Caco-2 (cell line): ENCODE results near the gene SRI. TPM values are rescaled to one million over a fixed set of nuclear protein-coding genes. Genes with fewer than 3 reads are reported as not detected.

Experiments
- BruUV-seq: library from RNA; stranded (reverse); fragments of 400-500 nt; replicated peaks from 2 replicates; lab custom pipeline; 2021; lab: Mats Ljungman, UMichigan
- CTCF ChIA-PET: fragments of 300-600 bp; sonication (Branson Sonifier 250); formaldehyde crosslinking; loops from one replicate; lab custom pipeline; 2022; ENCODE audit warnings: antibody characterized with exemption; lab: Charles Lee
- POLR2A ChIA-PET: fragments of 300-600 bp; sonication (Branson Sonifier 250); formaldehyde crosslinking; loops from one replicate; lab custom pipeline; 2022; ENCODE audit warnings: antibody characterized with exemption; lab: Charles Lee
- DNase-seq, 2 experiments: peaks; one replicate each; pipeline versions ENCODE4 v3.0.0 to v3.0.0-alpha.2; 2020 to 2022
- H3K27me3 ChIP-seq: replicated peaks from 2 replicates; pipeline ENCODE4 v1.6.0; 2011; ENCODE audit warnings: low read length; ENCODE audit not compliant: control insufficient read depth, insufficient read depth
- H3K36me3 ChIP-seq: 2 replicates; pipeline ENCODE4 v1.5.1; 2011; ENCODE audit warnings: low read length; ENCODE audit not compliant: control insufficient read depth, insufficient read depth
- H3K4me1 ChIP-seq: fragments of 250-450 bp; sonication (Bioruptor Pico); 2 replicates; pipeline ENCODE4 v1.5.1; 2020; ENCODE audit warnings: mild to moderate bottlenecking
- H3K4me3 ChIP-seq: 2 replicates; pipeline ENCODE4 v1.5.1; 2011; ENCODE audit warnings: low read depth, mild to moderate bottlenecking, control low read depth, low read length
- H3K9me3 ChIP-seq: fragments of 250-450 bp; sonication (Bioruptor Pico); 2 replicates; pipeline ENCODE4 v1.5.1; 2020; ENCODE audit warnings: mild to moderate bottlenecking, moderate library complexity
- H3K27ac Mint-ChIP-seq: one replicate; pipeline ENCODE4 v1.8.0; 2022; ENCODE audit warnings: mixed read lengths; ENCODE audit not compliant: unreplicated experiment
- H3K27me3 Mint-ChIP-seq: one replicate; pipeline ENCODE4 v1.8.0; 2022; ENCODE audit warnings: mixed read lengths; ENCODE audit not compliant: insufficient read depth, unreplicated experiment
- H3K36me3 Mint-ChIP-seq: one replicate; pipeline ENCODE4 v1.8.0; 2022; ENCODE audit warnings: mild to moderate bottlenecking, mixed read lengths; ENCODE audit not compliant: insufficient read depth, unreplicated experiment
- H3K4me1 Mint-ChIP-seq: one replicate; pipeline ENCODE4 v1.8.0; 2022; ENCODE audit warnings: low read depth, mixed read lengths; ENCODE audit not compliant: unreplicated experiment
- H3K4me3 Mint-ChIP-seq: one replicate; pipeline ENCODE4 v1.8.0; 2022; ENCODE audit warnings: mild to moderate bottlenecking, moderate library complexity, mixed read lengths; ENCODE audit not compliant: unreplicated experiment
- H3K9me3 Mint-ChIP-seq: one replicate; pipeline ENCODE4 v1.8.0; 2022; ENCODE audit warnings: mixed read lengths; ENCODE audit not compliant: unreplicated experiment
- intact Hi-C: fragments of 100-400 bp; cut with micrococcal nuclease; formaldehyde crosslinking; loops from one replicate; pipeline ENCODE4 v1.10.0; 2022; ENCODE audit not compliant: unreplicated experiment
- total RNA-seq: library from RNA; stranded (reverse); gene quantifications from 2 replicates; pipeline ENCODE4 v1.2.3, GENCODE V29; 2022
- TF ChIP-seq, protein P1 (sequence below), 2 experiments: fragments of 200-600 bp in 1 of 2; IDR thresholded peaks; 1 replicate in 1 of 2; 2 replicates in 1 of 2; pipeline versions ENCODE4 v1.5.1 to v1.8.0; 2011 to 2022; ENCODE audit warnings: antibody characterized with exemption in 1 of 2, control low read depth in 1 of 2, inconsistent platforms in 1 of 2, low read depth in 1 of 2, low read length in 1 of 2, mild to moderate bottlenecking in 1 of 2, moderate library complexity in 1 of 2; ENCODE audit not compliant: insufficient read depth in 1 of 2, severe bottlenecking in 1 of 2, unreplicated experiment in 1 of 2

Gene SRI
- total RNA-seq, 1 experiment from 2014 or later: 103 TPM

DNA sequence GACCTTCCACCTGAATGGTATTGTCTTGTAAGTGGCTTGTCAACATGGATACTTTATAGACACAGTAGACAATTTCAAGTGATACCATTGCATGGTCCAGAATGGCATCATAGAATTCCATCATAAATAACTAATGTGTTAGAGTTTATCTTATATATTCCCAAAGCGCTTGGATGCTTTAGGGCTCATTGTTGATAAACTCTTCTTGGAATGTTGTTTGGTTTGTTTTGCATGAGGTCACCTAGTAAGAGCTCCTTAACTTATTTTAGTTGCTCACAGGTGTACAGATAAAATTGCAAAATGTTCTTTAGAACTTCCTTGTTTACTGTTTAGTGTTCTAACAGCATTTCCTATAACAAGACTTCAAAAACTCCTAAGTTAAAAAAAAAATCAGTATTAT, 36.8 kb downstream of the SRI start:
- Mint-ChIP-seq H3K9me3 (no peaks in the 10 kb centered on the region), H3K27me3 (no peaks in the 10 kb centered on the region), H3K4me1 (no peaks in the 10 kb centered on the region), H3K4me3 (no peak overlapping the region), H3K36me3 (no peaks in the 10 kb centered on the region), H3K27ac (no peak overlapping the region)
- H3K4me3 ChIP-seq: no peak overlapping the region
- no peaks in the 10 kb centered on the region for H3K36me3 ChIP-seq
- TF ChIP-seq, protein P1, sequence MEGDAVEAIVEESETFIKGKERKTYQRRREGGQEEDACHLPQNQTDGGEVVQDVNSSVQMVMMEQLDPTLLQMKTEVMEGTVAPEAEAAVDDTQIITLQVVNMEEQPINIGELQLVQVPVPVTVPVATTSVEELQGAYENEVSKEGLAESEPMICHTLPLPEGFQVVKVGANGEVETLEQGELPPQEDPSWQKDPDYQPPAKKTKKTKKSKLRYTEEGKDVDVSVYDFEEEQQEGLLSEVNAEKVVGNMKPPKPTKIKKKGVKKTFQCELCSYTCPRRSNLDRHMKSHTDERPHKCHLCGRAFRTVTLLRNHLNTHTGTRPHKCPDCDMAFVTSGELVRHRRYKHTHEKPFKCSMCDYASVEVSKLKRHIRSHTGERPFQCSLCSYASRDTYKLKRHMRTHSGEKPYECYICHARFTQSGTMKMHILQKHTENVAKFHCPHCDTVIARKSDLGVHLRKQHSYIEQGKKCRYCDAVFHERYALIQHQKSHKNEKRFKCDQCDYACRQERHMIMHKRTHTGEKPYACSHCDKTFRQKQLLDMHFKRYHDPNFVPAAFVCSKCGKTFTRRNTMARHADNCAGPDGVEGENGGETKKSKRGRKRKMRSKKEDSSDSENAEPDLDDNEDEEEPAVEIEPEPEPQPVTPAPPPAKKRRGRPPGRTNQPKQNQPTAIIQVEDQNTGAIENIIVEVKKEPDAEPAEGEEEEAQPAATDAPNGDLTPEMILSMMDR (IDR thresholded peaks at IDR 0.05; ENCODE audit: insufficient read depth in 1 of 2, low read depth in 1 of 2, low read length in 1 of 2, severe bottlenecking in 1 of 2, unreplicated experiment in 1 of 2): no peak
- no TSS peak for BruUV-seq
- H3K4me1 ChIP-seq: no peaks in the 10 kb centered on the region
- intact Hi-C loops: no loop called here
- no peaks in the 10 kb centered on the region for H3K9me3 ChIP-seq
- POLR2A ChIA-PET: no interaction called here
- H3K27me3 ChIP-seq: no peaks in the 10 kb centered on the region
- CTCF ChIA-PET: no interaction called here
- DNase-seq: no peak

DNA sequence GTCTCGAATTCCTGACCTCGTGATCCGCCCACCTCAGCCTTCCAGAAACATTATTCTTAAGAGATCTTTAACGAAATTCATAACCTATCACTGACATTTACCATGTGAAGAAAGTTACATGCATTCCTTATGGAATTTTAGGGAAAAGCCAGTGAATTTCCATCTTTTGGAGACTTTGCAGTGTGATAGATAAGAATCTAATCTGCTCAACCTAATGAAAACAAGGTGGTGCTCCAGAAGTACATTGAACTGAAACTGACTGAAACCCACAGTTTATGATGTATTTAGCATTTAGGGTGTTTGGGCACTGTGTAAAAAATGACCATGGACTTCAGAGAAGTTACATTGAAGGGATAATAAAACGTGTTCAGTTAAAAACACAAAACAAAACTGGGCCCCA, 43.6 kb downstream of the SRI start:
- no peaks in the 10 kb centered on the region for H3K4me1 ChIP-seq
- H3K9me3 ChIP-seq: no peaks in the 10 kb centered on the region
- DNase-seq: no peak
- H3K36me3 ChIP-seq: no peaks in the 10 kb centered on the region
- BruUV-seq: no TSS peak
- ChIA-PET POLR2A (no interaction called here), CTCF (no interaction called here)
- Mint-ChIP-seq H3K27me3 (no peaks in the 10 kb centered on the region), H3K4me3 (no peak overlapping the region), H3K4me1 (no peaks in the 10 kb centered on the region), H3K36me3 (no peaks in the 10 kb centered on the region), H3K27ac (no peak overlapping the region), H3K9me3 (no peaks in the 10 kb centered on the region)
- TF ChIP-seq, protein P1 (IDR thresholded peaks at IDR 0.05; ENCODE audit: insufficient read depth in 1 of 2, low read depth in 1 of 2, low read length in 1 of 2, severe bottlenecking in 1 of 2, unreplicated experiment in 1 of 2): no peak
- H3K27me3 ChIP-seq: no peaks in the 10 kb centered on the region
- intact Hi-C loops: no loop called here
- H3K4me3 ChIP-seq: no peak overlapping the region

DNA sequence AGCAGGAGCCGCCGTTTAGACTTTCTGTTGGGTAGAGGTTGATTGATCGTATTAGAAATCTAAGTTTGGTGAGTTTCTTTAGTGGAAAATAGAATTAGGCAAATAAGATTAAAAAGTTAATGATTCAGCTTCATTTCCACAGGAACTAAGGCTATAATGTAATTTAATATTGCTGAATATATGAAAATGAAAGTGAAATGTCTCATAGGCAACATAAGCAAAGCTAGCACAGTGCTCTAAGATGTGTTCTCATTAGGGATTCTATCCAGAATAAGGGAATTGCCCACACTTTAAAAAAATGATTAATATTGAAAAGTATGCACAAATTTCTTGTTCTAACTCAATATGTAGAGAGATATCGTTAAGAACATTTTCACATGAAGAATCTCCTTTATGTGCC, 47.0 kb downstream of the SRI start:
- H3K4me1 ChIP-seq: no peaks in the 10 kb centered on the region
- ChIA-PET CTCF (interaction anchor here (0.9 kb wide), 1 partner anchor 32 kb away, joined by 5 read pairs; no protein-coding TSS in a partner anchor), POLR2A (no interaction called here)
- BruUV-seq: no TSS peak
- Mint-ChIP-seq H3K27ac (no peak overlapping the region), H3K4me3 (no peak overlapping the region), H3K36me3 (no peaks in the 10 kb centered on the region), H3K27me3 (no peaks in the 10 kb centered on the region), H3K4me1 (no peaks in the 10 kb centered on the region), H3K9me3 (no peaks in the 10 kb centered on the region)
- intact Hi-C loops: no loop called here
- no peaks in the 10 kb centered on the region for H3K9me3 ChIP-seq
- H3K4me3 ChIP-seq: no peak overlapping the region
- no peaks in the 10 kb centered on the region for H3K27me3 ChIP-seq
- DNase-seq: no peak
- TF ChIP-seq, protein P1 (IDR thresholded peaks at IDR 0.05; ENCODE audit: insufficient read depth in 1 of 2, low read depth in 1 of 2, low read length in 1 of 2, severe bottlenecking in 1 of 2, unreplicated experiment in 1 of 2): no peak
- H3K36me3 ChIP-seq: no peaks in the 10 kb centered on the region
